HepG2 (cell line): ENCODE data around the gene DMRTB1. TPM values are rescaled to one million over a fixed set of nuclear protein-coding genes. Genes with fewer than 3 reads are reported as not detected.

Source experiments
- ATAC-seq: fragments of 200-7000 bp; cut with Tn5 transposase; 3 replicates; pipeline ENCODE4 v1.9.1; 2020; ENCODE audit warnings: mild to moderate bottlenecking, moderate library complexity
- BruUV-seq: library from RNA; stranded (reverse); fragments of 400-500 nt; replicated peaks from 2 replicates; lab custom pipeline; 2021; lab: Mats Ljungman, UMichigan
- CTCF ChIA-PET: fragments of 300-600 bp; formaldehyde crosslinking; extraction: SDS; loops from one replicate; lab custom pipeline; 2021; ENCODE audit warnings: low total read pairs, inconsistent platforms, low intra/inter-chr PET ratio; lab: Yijun Ruan, JAX
- POLR2A ChIA-PET: fragments of 350-600 bp; sonication (Branson Sonifier 250); formaldehyde crosslinking; loops from one replicate; lab custom pipeline; 2020; ENCODE audit warnings: antibody characterized with exemption, inconsistent platforms; lab: Yijun Ruan, JAX
- DNase-seq: peaks from one replicate; pipeline ENCODE4 v3.0.0-alpha.2; 2015; ENCODE audit warnings: low spot score
- FAIRE-seq: peaks from 3 replicates; lab custom pipeline; 2011; peaks lifted over from hg19 to GRCh38; lab: Jason Lieb, UNC
- H2AFZ ChIP-seq: one replicate; pipeline ENCODE4 v1.6.1; 2011; ENCODE audit warnings: low read length, inconsistent platforms
- H3K27ac ChIP-seq: fragments of 300-600 bp; 3 replicates; pipeline ENCODE4 v1.8.0; 2011; ENCODE audit warnings: mixed run types, mild to moderate bottlenecking, mixed read lengths, low read length, inconsistent platforms; ENCODE audit not compliant: insufficient read depth; ENCODE audit errors: extremely low read length
- H3K27me3 ChIP-seq, 2 experiments: fragments of 200-600 bp in 1 of 2; 2 replicates in 1 of 2; 3 replicates in 1 of 2; pipeline versions ENCODE4 v1.6.0 to v1.8.0; 2011; ENCODE audit warnings: low read length in 2 of 2, mild to moderate bottlenecking in 2 of 2, moderate library complexity in 2 of 2, inconsistent platforms in 1 of 2; ENCODE audit not compliant: insufficient read depth in 2 of 2, control insufficient read depth in 1 of 2
- H3K36me3 ChIP-seq, 2 experiments: fragments of 200-600 bp in 1 of 2; replicated peaks in 1 of 2; 2 replicates in 1 of 2; 3 replicates in 1 of 2; pipeline versions ENCODE4 v1.5.1 to v1.8.0; 2011; ENCODE audit warnings: low read length in 2 of 2, inconsistent platforms in 1 of 2; ENCODE audit not compliant: insufficient read depth in 2 of 2, control insufficient read depth in 1 of 2
- H3K4me1 ChIP-seq: 2 replicates; pipeline ENCODE4 v1.5.1; 2012; ENCODE audit warnings: low read length, inconsistent platforms; ENCODE audit not compliant: insufficient read depth
- H3K4me2 ChIP-seq: 2 replicates; pipeline ENCODE4 v1.6.0; 2011; ENCODE audit warnings: low read depth, low read length, inconsistent platforms
- H3K4me3 ChIP-seq, 3 experiments: fragments of 200-600 bp in 1 of 3; sonication (generic), shearing (Covaris generic) in 1 of 3; replicated peaks in 1 of 3; 2 replicates each; pipeline ENCODE4 v1.5.1; 2011 to 2016; ENCODE audit warnings: low read length in 3 of 3, inconsistent platforms in 2 of 3, low read depth in 2 of 3, mild to moderate bottlenecking in 2 of 3, control low read depth in 1 of 3, mixed read lengths in 1 of 3; ENCODE audit not compliant: insufficient read depth in 1 of 3
- H3K79me2 ChIP-seq: one replicate; pipeline ENCODE4 v1.6.1; 2011; ENCODE audit warnings: low read length, inconsistent platforms; ENCODE audit not compliant: insufficient read depth
- H3K9ac ChIP-seq: 2 replicates; pipeline ENCODE4 v1.6.0; 2011; ENCODE audit warnings: mild to moderate bottlenecking, low read depth, low read length, inconsistent platforms; ENCODE audit not compliant: insufficient read depth
- H3K9me3 ChIP-seq: 2 replicates; pipeline ENCODE4 v1.5.1; 2012; ENCODE audit warnings: mild to moderate bottlenecking, low read length
- H4K20me1 ChIP-seq: 2 replicates; pipeline ENCODE4 v1.6.0; 2011; ENCODE audit warnings: inconsistent platforms, mild to moderate bottlenecking, low read length, moderate library complexity; ENCODE audit not compliant: insufficient read depth
- EED ChIP-seq: sonication (generic); formaldehyde crosslinking; IDR thresholded peaks from 2 replicates; pipeline ENCODE4 v1.5.0; 2020; ENCODE audit warnings: mild to moderate bottlenecking, missing genetic modification reagents
- ERF ChIP-seq: IDR thresholded peaks from 2 replicates; pipeline ENCODE4 v1.6.1; 2018; ENCODE audit warnings: missing biosample characterization, missing genetic modification reagents
- FOSL1 ChIP-seq: sonication (generic); formaldehyde crosslinking; IDR thresholded peaks from 2 replicates; pipeline ENCODE4 v1.9.0; 2021; ENCODE audit warnings: missing genetic modification reagents, borderline replicate concordance
- FOXK1 ChIP-seq: sonication (generic); formaldehyde crosslinking; IDR thresholded peaks from 2 replicates; pipeline ENCODE4 v1.4.0; 2020; ENCODE audit warnings: low read depth, missing genetic modification reagents, borderline replicate concordance
- HES4 ChIP-seq: sonication (generic); formaldehyde crosslinking; IDR thresholded peaks from 2 replicates; pipeline ENCODE4 v1.9.0; 2021; ENCODE audit warnings: mild to moderate bottlenecking, missing genetic modification reagents, borderline replicate concordance
- NCOA1 ChIP-seq: sonication (generic); formaldehyde crosslinking; IDR thresholded peaks from 2 replicates; pipeline ENCODE4 v1.9.0; 2021; ENCODE audit warnings: missing genetic modification reagents
- POLR2G ChIP-seq: fragments of 200-400 bp; formaldehyde crosslinking; IDR thresholded peaks from 2 replicates; pipeline ENCODE4 v1.6.1; 2018; ENCODE audit warnings: mild to moderate bottlenecking, low read depth, low read length, moderate library complexity
- RNF2 ChIP-seq: fragments of 450-650 bp; conservative IDR thresholded peaks from 2 replicates; pipeline ENCODE4 v1.6.1; 2016; ENCODE audit warnings: low read depth
- U2AF2 ChIP-seq: fragments of 200-400 bp; formaldehyde crosslinking; IDR thresholded peaks from 2 replicates; pipeline ENCODE4 v1.6.1; 2017; ENCODE audit warnings: low read depth, mild to moderate bottlenecking, low read length
- ZBTB1 ChIP-seq: sonication (generic); formaldehyde crosslinking; IDR thresholded peaks from 2 replicates; pipeline ENCODE4 v1.4.0; 2020; ENCODE audit warnings: missing genetic modification reagents, borderline replicate concordance
- ZNF547 ChIP-seq: sonication (generic); formaldehyde crosslinking; IDR thresholded peaks from 2 replicates; pipeline ENCODE4 v1.5.1; 2020; ENCODE audit warnings: mild to moderate bottlenecking, missing genetic modification reagents
- ZNF644 ChIP-seq: IDR thresholded peaks from 2 replicates; pipeline ENCODE4 v1.6.1; 2016; ENCODE audit warnings: low read depth
- ZSCAN22 ChIP-seq: sonication (generic); formaldehyde crosslinking; IDR thresholded peaks from 2 replicates; pipeline ENCODE4 v1.4.0; 2020; ENCODE audit warnings: mild to moderate bottlenecking, missing genetic modification reagents
- WGBS: methylation state at CpG from one replicate; pipeline ENCODE4 v1.1.6; 2017; ENCODE audit warnings: low lambda C conversion rate; 5-methylcytosine and 5-hydroxymethylcytosine counted together
- in situ Hi-C: cut with HindIII; loops from 2 replicates; pipeline ENCODE4 v1.10.0; 2017; ENCODE audit warnings: low pct_unique_long_range_greater_than_20kb; ENCODE audit not compliant: extremely low pct_ligation_motif_present
- intact Hi-C: fragments of 100-400 bp; cut with micrococcal nuclease; formaldehyde crosslinking; loops from one replicate; pipeline ENCODE4 v1.10.0; 2022; ENCODE audit not compliant: unreplicated experiment
- polyA plus RNA-seq, 8 experiments: library from polyadenylated mRNA; depleted of rRNA in 3 of 8; stranded (reverse) in 7 of 8; unstranded in 1 of 8; fragments of >200 nt; fragmentation: Illumina TruSeq in 4 of 8; extraction: Trizol in 4 of 8; gene quantifications; 2 replicates each; pipeline versions ENCODE4 v1.2.1 to v1.2.3, GENCODE V29; 2011 to 2016; ENCODE audit warnings: low read depth in 4 of 8, missing spikeins in 1 of 8, mixed read lengths in 1 of 8; ENCODE audit not compliant: insufficient read depth in 1 of 8
- total RNA-seq, 5 experiments: library from RNA; depleted of rRNA; stranded (reverse); fragments of >200 nt; fragmentation: Illumina TruSeq; extraction: Trizol; gene quantifications; 2 replicates each; pipeline ENCODE4 v1.2.3, GENCODE V29; 2016; ENCODE audit warnings: low read depth in 1 of 5
- TF ChIP-seq, protein P1 (sequence below): sonication (generic); formaldehyde crosslinking; IDR thresholded peaks from 2 replicates; pipeline ENCODE4 v1.5.0; 2020; ENCODE audit warnings: mild to moderate bottlenecking, low read depth, missing genetic modification reagents, borderline replicate concordance

The DMRTB1 gene
- total and polyA plus RNA-seq, 2 of the 13 experiments (the other 11 are each of a cell fraction or from before 2014, with no cell fraction given): not detected

DNA sequence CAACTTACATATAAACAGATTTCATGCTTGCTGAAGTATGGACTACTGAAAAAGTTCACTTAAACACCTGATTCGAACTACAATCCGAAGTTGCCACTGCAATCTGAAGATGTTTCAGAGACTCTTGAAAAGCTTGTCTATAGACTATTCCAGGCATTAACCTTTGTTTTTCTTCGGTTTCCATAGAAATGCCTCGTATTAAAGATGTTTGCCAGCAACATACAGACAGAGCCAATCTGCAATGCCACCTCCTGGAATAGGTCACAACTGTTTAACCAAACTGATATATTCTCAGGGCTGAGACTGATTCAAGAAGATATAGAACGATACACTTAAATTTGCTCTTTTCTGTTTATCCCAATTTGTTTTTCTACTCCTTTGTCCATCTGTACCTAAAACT, 28.9 kb upstream of the DMRTB1 start:
- ATAC-seq: no peak
- H3K27ac ChIP-seq: no peak overlapping the region
- peaks cover 0 to 16% of the 10 kb centered on the region in 2 experiments; a peak in 3 of 5 replicates for H3K27me3 ChIP-seq
- no peak overlapping the region for H2AFZ ChIP-seq
- H4K20me1 ChIP-seq: no peaks in the 10 kb centered on the region
- no peak overlapping the region for H3K4me2 ChIP-seq
- FAIRE-seq: no peak
- no peak overlapping the region for H3K4me3 ChIP-seq
- CTCF ChIA-PET: no interaction called here
- WGBS: 7% methylated on average over 5 of the region's 5 CpGs
- no peaks in the 10 kb centered on the region for H3K9me3 ChIP-seq
- BruUV-seq: no TSS peak
- H3K4me1 ChIP-seq: no peaks in the 10 kb centered on the region
- H3K9ac ChIP-seq: no peak overlapping the region
- intact Hi-C loops: no loop called here
- no peaks in the 10 kb centered on the region for H3K36me3 ChIP-seq
- in situ Hi-C loops: no loop called here
- TF ChIP-seq HES4 (no peak), NCOA1 (CRISPR knock-in tag) (no peak), FOSL1 (CRISPR knock-in tag) (no peak), ERF (CRISPR knock-in tag) (no peak), RNF2 (no peak), U2AF2 (no peak), POLR2G (no peak), EED (CRISPR knock-in tag) (no peak), ZNF644 (no peak), ZBTB1 (no peak), ZSCAN22 (CRISPR knock-in tag) (no peak), FOXK1 (CRISPR knock-in tag) (no peak), ZNF547 (CRISPR knock-in tag) (no peak)
- TF ChIP-seq, protein P1, sequence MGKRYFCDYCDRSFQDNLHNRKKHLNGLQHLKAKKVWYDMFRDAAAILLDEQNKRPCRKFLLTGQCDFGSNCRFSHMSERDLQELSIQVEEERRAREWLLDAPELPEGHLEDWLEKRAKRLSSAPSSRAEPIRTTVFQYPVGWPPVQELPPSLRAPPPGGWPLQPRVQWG (CRISPR knock-in tag): no peak
- TF ChIP-seq, all 625 proteins: peak for 0
- POLR2A ChIA-PET: no interaction called here
- no peaks in the 10 kb centered on the region for H3K79me2 ChIP-seq
- DNase-seq: no peak
